ENCODE data around the gene TAS2R1. TPM values are rescaled to one million over a fixed set of nuclear protein-coding genes. Genes with fewer than 3 reads are reported as not detected.

TAS2R1 gene
- total RNA-seq, 1 donor from 2014 or later = not detected

GRCh38 chr5:9617739-9618504 lies 12.2 kb downstream of the TAS2R1 start:
- no peak for DNase-seq (ENCODE audit: extremely low spot score, unreplicated experiment)
- H3K4me1 Mint-ChIP-seq (ENCODE audit: unreplicated experiment) = peaks cover 12% of the 10 kb centered on the region
- H3K27ac Mint-ChIP-seq = no peak overlapping the region
- H3K36me3 Mint-ChIP-seq = no peaks in the 10 kb centered on the region
- no peak for TF ChIP-seq CTCF (conservative IDR thresholded peaks at IDR 0.05)
- no peak overlapping the region for H3K4me3 Mint-ChIP-seq
- H3K9me3 Mint-ChIP-seq = no peaks in the 10 kb centered on the region
- H3K27me3 Mint-ChIP-seq = peaks cover 11% of the 10 kb centered on the region

- no peak for DNase-seq (ENCODE audit: extremely low spot score, unreplicated experiment)
- TF ChIP-seq CTCF (conservative IDR thresholded peaks at IDR 0.05) = no peak
Measured at GRCh38 chr5:9617221-9617620, 12.9 kb downstream of the TAS2R1 start.

GRCh38 chr5:9615331-9615730 lies 14.8 kb downstream of the TAS2R1 start:
- peaks cover 5% of the 10 kb centered on the region for H3K9me3 Mint-ChIP-seq
- H3K27ac Mint-ChIP-seq = no peak overlapping the region
- DNase-seq (ENCODE audit: extremely low spot score, unreplicated experiment) = no peak
- no peak for TF ChIP-seq CTCF (conservative IDR thresholded peaks at IDR 0.05)
- peaks cover 8% of the 10 kb centered on the region for H3K27me3 Mint-ChIP-seq
- H3K36me3 Mint-ChIP-seq = no peaks in the 10 kb centered on the region
- H3K4me3 Mint-ChIP-seq = no peak overlapping the region
- peaks cover 8% of the 10 kb centered on the region for H3K4me1 Mint-ChIP-seq (ENCODE audit: unreplicated experiment)

More at GRCh38 chr5:9617221-9617620, 12.9 kb downstream of the TAS2R1 start:
- Mint-ChIP-seq H3K36me3 (no peaks in the 10 kb centered on the region), H3K27ac (no peak overlapping the region), H3K27me3 (peaks cover 8% of the 10 kb centered on the region), H3K9me3 (no peaks in the 10 kb centered on the region), H3K4me1 (ENCODE audit: unreplicated experiment) (peaks cover 8% of the 10 kb centered on the region), H3K4me3 (no peak overlapping the region)

- Mint-ChIP-seq H3K27ac (no peak overlapping the region), H3K9me3 (peaks cover 5% of the 10 kb centered on the region)
- no peak for TF ChIP-seq CTCF (conservative IDR thresholded peaks at IDR 0.05)
Measured at GRCh38 chr5:9613360-9613759, 16.8 kb downstream of the TAS2R1 start.

GRCh38 chr5:9610969-9611368 lies 19.2 kb downstream of the TAS2R1 start:
- no peak for DNase-seq (ENCODE audit: extremely low spot score, unreplicated experiment)
- TF ChIP-seq CTCF (conservative IDR thresholded peaks at IDR 0.05) = no peak
- H3K27me3 Mint-ChIP-seq = no peaks in the 10 kb centered on the region

More at GRCh38 chr5:9613360-9613759, 16.8 kb downstream of the TAS2R1 start:
- no peak overlapping the region for H3K4me3 Mint-ChIP-seq
- no peak for DNase-seq (ENCODE audit: extremely low spot score, unreplicated experiment)
- no peaks in the 10 kb centered on the region for H3K36me3 Mint-ChIP-seq
- H3K27me3 Mint-ChIP-seq = no peaks in the 10 kb centered on the region
- H3K4me1 Mint-ChIP-seq (ENCODE audit: unreplicated experiment) = peaks cover 8% of the 10 kb centered on the region

More at GRCh38 chr5:9610969-9611368, 19.2 kb downstream of the TAS2R1 start:
- Mint-ChIP-seq H3K27ac (no peak overlapping the region), H3K9me3 (peaks cover 5% of the 10 kb centered on the region), H3K4me3 (no peak overlapping the region), H3K4me1 (ENCODE audit: unreplicated experiment) (no peaks in the 10 kb centered on the region), H3K36me3 (no peaks in the 10 kb centered on the region)

Measured in type B pancreatic cell (in vitro differentiated cells).